ENCODE results near the gene CD93.

DNA sequence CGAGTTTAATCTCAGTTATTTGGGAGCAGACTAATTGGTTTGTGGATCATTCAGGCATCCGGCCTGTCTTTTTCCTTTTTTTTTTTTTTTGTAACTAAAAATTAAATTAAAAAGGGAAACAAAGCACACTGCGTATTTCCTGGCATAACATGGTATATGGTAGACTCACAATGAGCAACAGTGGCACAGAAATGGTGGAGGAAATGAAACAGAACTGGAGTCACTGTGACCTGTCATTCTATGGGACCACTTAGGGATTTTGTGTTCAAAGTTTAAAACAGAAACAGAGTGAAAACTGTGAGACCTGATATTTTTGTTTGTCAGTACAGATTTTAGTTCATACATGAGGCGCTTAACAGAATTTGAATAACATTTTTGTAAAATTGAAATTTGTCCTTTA is 4.8 kb upstream of the CD93 start:
- TF ChIP-seq CTCF (IDR thresholded peaks at IDR 0.05) (no peak), POLR2A (IDR thresholded peaks at IDR 0.05) (no peak)
